Keratinocyte (primary cell): ENCODE data around the gene BBS9.

Experiments
- EZH2 ChIP-seq: IDR thresholded peaks from one replicate; pipeline ENCODE4 v1.6.1; 2012; ENCODE audit warnings: inconsistent platforms, mild to moderate bottlenecking, low read length, moderate library complexity
- TF ChIP-seq, protein P1 (sequence below), 3 experiments: IDR thresholded peaks in 1 of 3; conservative IDR thresholded peaks in 1 of 3; optimal IDR thresholded peaks in 1 of 3; 2 replicates in 2 of 3; 3 replicates in 1 of 3; pipeline versions ENCODE3 to v1.5.1; 2011; ENCODE audit warnings: low read length in 3 of 3, mild to moderate bottlenecking in 3 of 3, moderate library complexity in 2 of 3, control low read depth in 1 of 3, inconsistent platforms in 1 of 3; ENCODE audit not compliant: insufficient read depth in 2 of 3; ENCODE audit errors: extremely low read depth in 1 of 3

DNA sequence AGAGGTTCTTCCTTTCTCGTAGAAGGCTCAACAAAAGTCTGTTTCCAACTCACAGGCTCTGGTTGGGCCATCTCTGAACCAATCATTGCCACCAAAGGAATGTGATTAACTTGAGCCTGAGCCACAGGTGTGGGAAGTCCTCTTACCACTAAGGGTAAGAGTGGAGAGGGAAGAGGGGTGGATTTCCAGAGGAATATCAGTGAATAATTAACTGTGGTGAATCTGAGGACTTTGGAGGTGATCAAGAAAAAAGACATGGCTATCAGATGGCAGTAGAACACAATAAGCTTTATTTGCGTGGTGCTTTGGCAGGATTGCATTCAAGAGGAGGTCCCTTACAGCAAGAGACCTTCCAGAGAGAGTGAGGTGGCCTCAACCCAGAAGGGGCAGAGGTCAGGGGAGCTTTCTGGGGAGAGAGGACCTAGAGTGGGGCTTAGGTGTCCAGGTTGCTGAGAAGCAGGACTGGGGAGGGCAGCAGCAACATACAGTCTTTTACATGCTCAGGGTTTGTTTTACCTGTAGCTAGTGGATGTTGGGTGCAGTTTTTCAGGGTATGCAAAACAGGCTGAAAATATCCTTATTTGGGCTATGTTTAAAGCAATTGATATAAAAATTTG lies 61.4 kb downstream of the BBS9 start:
- TF ChIP-seq, protein P1, sequence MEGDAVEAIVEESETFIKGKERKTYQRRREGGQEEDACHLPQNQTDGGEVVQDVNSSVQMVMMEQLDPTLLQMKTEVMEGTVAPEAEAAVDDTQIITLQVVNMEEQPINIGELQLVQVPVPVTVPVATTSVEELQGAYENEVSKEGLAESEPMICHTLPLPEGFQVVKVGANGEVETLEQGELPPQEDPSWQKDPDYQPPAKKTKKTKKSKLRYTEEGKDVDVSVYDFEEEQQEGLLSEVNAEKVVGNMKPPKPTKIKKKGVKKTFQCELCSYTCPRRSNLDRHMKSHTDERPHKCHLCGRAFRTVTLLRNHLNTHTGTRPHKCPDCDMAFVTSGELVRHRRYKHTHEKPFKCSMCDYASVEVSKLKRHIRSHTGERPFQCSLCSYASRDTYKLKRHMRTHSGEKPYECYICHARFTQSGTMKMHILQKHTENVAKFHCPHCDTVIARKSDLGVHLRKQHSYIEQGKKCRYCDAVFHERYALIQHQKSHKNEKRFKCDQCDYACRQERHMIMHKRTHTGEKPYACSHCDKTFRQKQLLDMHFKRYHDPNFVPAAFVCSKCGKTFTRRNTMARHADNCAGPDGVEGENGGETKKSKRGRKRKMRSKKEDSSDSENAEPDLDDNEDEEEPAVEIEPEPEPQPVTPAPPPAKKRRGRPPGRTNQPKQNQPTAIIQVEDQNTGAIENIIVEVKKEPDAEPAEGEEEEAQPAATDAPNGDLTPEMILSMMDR (optimal IDR thresholded peaks at IDR 0.05 in 1 of 3, IDR thresholded peaks at IDR 0.05 in 1 of 3, conservative IDR thresholded peaks at IDR 0.05 in 1 of 3; ENCODE audit: extremely low read depth in 1 of 3, insufficient read depth in 2 of 3, low read length in 3 of 3) = no peak
- no peak for TF ChIP-seq EZH2
